WTC11 (cell line): ENCODE data around the gene C2orf76. TPM values are rescaled to one million over a fixed set of nuclear protein-coding genes. Genes with fewer than 3 reads are reported as not detected.

Source experiments
- ATAC-seq: fragments of 200-7000 bp; cut with Tn5 transposase; 2 replicates; pipeline ENCODE4 v1.10.0; 2021; ENCODE audit warnings: mild to moderate bottlenecking, moderate library complexity
- CTCF ChIA-PET: fragments of 300-600 bp; sonication (Branson Sonifier 250); formaldehyde crosslinking; loops from one replicate; lab custom pipeline; 2021; ENCODE audit warnings: antibody characterized with exemption; lab: Charles Lee
- POLR2A ChIA-PET: fragments of 350-600 bp; sonication (Branson Sonifier 250); formaldehyde crosslinking; loops from one replicate; lab custom pipeline; 2021; ENCODE audit warnings: antibody characterized with exemption; lab: Charles Lee
- DNase-seq: peaks from one replicate; pipeline ENCODE4 v3.0.0; 2021; ENCODE audit warnings: low spot score
- H3K27ac Mint-ChIP-seq: 2 replicates; pipeline ENCODE4 v1.8.0; 2021; ENCODE audit warnings: mixed read lengths
- H3K27me3 Mint-ChIP-seq: 2 replicates; pipeline ENCODE4 v1.8.0; 2021; ENCODE audit warnings: low read depth, mild to moderate bottlenecking, moderate library complexity, mixed read lengths
- H3K36me3 Mint-ChIP-seq: 2 replicates; pipeline ENCODE4 v1.8.0; 2021; ENCODE audit warnings: mixed read lengths
- H3K4me1 Mint-ChIP-seq: 2 replicates; pipeline ENCODE4 v1.8.0; 2022; ENCODE audit warnings: mixed read lengths
- H3K4me3 Mint-ChIP-seq: 2 replicates; pipeline ENCODE4 v1.8.0; 2021; ENCODE audit warnings: mild to moderate bottlenecking, moderate library complexity, mixed read lengths
- H3K9me3 Mint-ChIP-seq: 2 replicates; pipeline ENCODE4 v1.8.0; 2021; ENCODE audit warnings: mixed read lengths
- FOXK1 ChIP-seq: sonication (generic); formaldehyde crosslinking; IDR thresholded peaks from 2 replicates; pipeline ENCODE4 v1.8.0; 2022; ENCODE audit warnings: mild to moderate bottlenecking, moderate library complexity, missing genetic modification reagents
- FOXP1 ChIP-seq: sonication (generic); formaldehyde crosslinking; IDR thresholded peaks from 2 replicates; pipeline ENCODE4 v1.8.0; 2022; ENCODE audit warnings: missing genetic modification reagents, mild to moderate bottlenecking, moderate library complexity, borderline replicate concordance
- HMGXB4 ChIP-seq: sonication (generic); formaldehyde crosslinking; IDR thresholded peaks from 2 replicates; pipeline ENCODE4 v1.8.1; 2023; ENCODE audit warnings: mild to moderate bottlenecking, moderate library complexity, missing genetic modification reagents
- JAZF1 ChIP-seq: fragments of 250-450 bp; sonication (Bioruptor Pico); IDR thresholded peaks from 2 replicates; pipeline ENCODE4 v1.9.0; 2021; ENCODE audit warnings: moderate library complexity, mild to moderate bottlenecking, inconsistent platforms
- MAX ChIP-seq: sonication (generic); formaldehyde crosslinking; IDR thresholded peaks from 2 replicates; pipeline ENCODE4 v1.8.0; 2022; ENCODE audit warnings: mild to moderate bottlenecking, missing genetic modification reagents
- NR2C2 ChIP-seq: sonication (generic); formaldehyde crosslinking; IDR thresholded peaks from 2 replicates; pipeline ENCODE4 v1.8.0; 2022; ENCODE audit warnings: mild to moderate bottlenecking, missing genetic modification reagents
- NR3C1 ChIP-seq: sonication (generic); formaldehyde crosslinking; conservative IDR thresholded peaks from 2 replicates; pipeline ENCODE4 v1.8.1; 2023; ENCODE audit warnings: low read depth, mild to moderate bottlenecking, missing genetic modification reagents
- SMAD3 ChIP-seq: sonication (generic); formaldehyde crosslinking; IDR thresholded peaks from 2 replicates; pipeline ENCODE4 v1.8.0; 2022; ENCODE audit warnings: missing genetic modification reagents, mild to moderate bottlenecking, borderline replicate concordance
- SOX15 ChIP-seq: fragments of 250-450 bp; sonication (Bioruptor Pico); IDR thresholded peaks from 2 replicates; pipeline ENCODE4 v1.9.0; 2021; ENCODE audit warnings: mild to moderate bottlenecking
- TEAD1 ChIP-seq: sonication (generic); formaldehyde crosslinking; IDR thresholded peaks from 2 replicates; pipeline ENCODE4 v1.8.0; 2022; ENCODE audit warnings: mild to moderate bottlenecking, missing genetic modification reagents
- ZNF317 ChIP-seq: sonication (generic); formaldehyde crosslinking; IDR thresholded peaks from 2 replicates; pipeline ENCODE4 v1.8.1; 2023; ENCODE audit warnings: low read depth, mild to moderate bottlenecking, moderate library complexity, missing genetic modification reagents, borderline replicate concordance
- ZNF671 ChIP-seq: fragments of 250-450 bp; sonication (Bioruptor Pico); IDR thresholded peaks from 2 replicates; pipeline ENCODE4 v1.8.0; 2021; ENCODE audit warnings: mild to moderate bottlenecking
- total RNA-seq: library from RNA; stranded (reverse); gene quantifications from 3 replicates; pipeline ENCODE4 v1.2.3, GENCODE V29; 2021
- TF ChIP-seq, protein P1 (sequence below): fragments of 250-450 bp; sonication (Bioruptor Pico); IDR thresholded peaks from 2 replicates; pipeline ENCODE4 v1.9.0; 2021; ENCODE audit warnings: moderate library complexity, mild to moderate bottlenecking, inconsistent platforms, borderline replicate concordance
- TF ChIP-seq, protein P2 (sequence below): fragments of 250-450 bp; sonication (Bioruptor Pico); IDR thresholded peaks from 2 replicates; pipeline ENCODE4 v1.9.0; 2021; ENCODE audit warnings: mild to moderate bottlenecking
- TF ChIP-seq, protein P3 (sequence below): sonication (generic); formaldehyde crosslinking; IDR thresholded peaks from 2 replicates; pipeline ENCODE4 v1.8.0; 2022; ENCODE audit warnings: mild to moderate bottlenecking, missing genetic modification reagents
- TF ChIP-seq, protein P4 (sequence below): sonication (generic); formaldehyde crosslinking; conservative IDR thresholded peaks from 2 replicates; pipeline ENCODE4 v1.8.1; 2023; ENCODE audit warnings: mild to moderate bottlenecking, low read depth, missing genetic modification reagents, moderate library complexity
- TF ChIP-seq, protein P5 (sequence below): sonication (generic); formaldehyde crosslinking; IDR thresholded peaks from 2 replicates; pipeline ENCODE4 v1.8.1; 2022; ENCODE audit warnings: mild to moderate bottlenecking, missing genetic modification reagents, moderate library complexity, borderline replicate concordance

Gene C2orf76
- total RNA-seq, 1 experiment from 2014 or later = 4.4 TPM

GRCh38 chr2:119254601-119255080 lies 112.0 kb downstream of the C2orf76 start:
- CTCF ChIA-PET = interaction anchor here (0.7 to 1.1 kb wide), 4 partner anchors 8 to 373 kb away, joined by 3 to 4 read pairs (median 3); no protein-coding TSS in a partner anchor
- Mint-ChIP-seq H3K27ac (peak overlapping the region; percentile 9; the same call in 1 of the 2 replicates), H3K9me3 (no peaks in the 10 kb centered on the region)

DNA sequence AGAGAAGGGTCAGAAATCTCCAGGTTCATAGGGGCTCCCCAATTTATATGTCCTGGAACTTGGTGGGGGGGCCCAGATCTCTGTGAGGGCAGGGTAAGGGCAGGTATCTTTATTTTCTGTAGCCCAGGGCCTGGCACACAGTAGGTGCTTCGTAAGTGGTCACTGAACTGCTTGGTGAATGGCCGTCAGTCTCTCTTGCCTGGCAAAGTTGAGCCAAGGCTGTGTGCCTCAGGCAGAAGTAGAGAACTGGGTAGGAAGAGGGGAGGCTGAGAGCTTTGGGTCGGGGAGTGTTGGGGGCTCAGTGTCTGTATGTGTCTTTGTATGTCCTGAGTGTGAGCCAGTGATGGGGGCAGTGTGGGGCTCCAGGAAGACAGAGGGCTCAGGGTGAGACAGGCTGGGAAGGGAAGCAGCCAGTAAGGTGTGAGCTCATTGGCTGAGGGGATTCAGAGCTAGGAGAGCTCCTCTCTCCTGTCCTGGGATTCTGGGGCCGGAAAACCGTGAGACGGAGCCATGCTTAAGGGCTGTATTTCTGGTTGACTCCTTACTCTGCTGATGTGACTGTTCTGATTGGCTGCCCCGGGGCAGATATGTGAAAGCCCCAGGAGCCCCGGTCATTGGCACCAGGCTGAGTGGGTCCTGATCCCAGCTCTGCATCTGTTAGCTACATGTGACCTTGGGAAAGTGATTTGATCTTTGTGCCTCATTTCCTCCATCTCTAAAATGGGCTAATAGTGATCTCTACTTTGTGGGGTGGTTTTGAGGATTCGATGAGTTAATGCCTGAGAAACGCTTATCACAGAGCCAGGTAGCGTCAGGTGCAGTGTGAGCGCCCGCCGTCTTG lies 112.7 kb downstream of the C2orf76 start:
- POLR2A ChIA-PET = no interaction called here

More at GRCh38 chr2:119254601-119255080, 112.0 kb downstream of the C2orf76 start:
- POLR2A ChIA-PET = no interaction called here
- Mint-ChIP-seq H3K27me3 (no peaks in the 10 kb centered on the region), H3K4me1 (peaks cover 51% of the 10 kb centered on the region), H3K36me3 (peaks cover 24% of the 10 kb centered on the region), H3K4me3 (no peak overlapping the region)
- ATAC-seq = no peak
- no peak for TF ChIP-seq JAZF1
- DNase-seq = no peak

More for the DNA sequence above, 112.7 kb downstream of the C2orf76 start:
- ATAC-seq (no peak), DNase-seq (no peak)
- peaks cover 44% of the 10 kb centered on the region for H3K4me1 Mint-ChIP-seq
- CTCF ChIA-PET = interaction anchor here (1.5 kb wide), 1 partner anchor 13 kb away, joined by 4 read pairs; no protein-coding TSS in a partner anchor
- TF ChIP-seq, protein P1, sequence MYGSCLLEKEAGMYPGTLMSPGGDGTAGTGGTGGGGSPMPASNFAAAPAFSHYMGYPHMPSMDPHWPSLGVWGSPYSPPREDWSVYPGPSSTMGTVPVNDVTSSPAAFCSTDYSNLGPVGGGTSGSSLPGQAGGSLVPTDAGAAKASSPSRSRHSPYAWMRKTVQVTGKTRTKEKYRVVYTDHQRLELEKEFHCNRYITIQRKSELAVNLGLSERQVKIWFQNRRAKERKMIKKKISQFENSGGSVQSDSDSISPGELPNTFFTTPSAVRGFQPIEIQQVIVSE (CRISPR knock-in tag) = no peak
- no peak for TF ChIP-seq SOX15 (CRISPR knock-in tag)
- no peak for TF ChIP-seq SMAD3
- TF ChIP-seq, protein P2, sequence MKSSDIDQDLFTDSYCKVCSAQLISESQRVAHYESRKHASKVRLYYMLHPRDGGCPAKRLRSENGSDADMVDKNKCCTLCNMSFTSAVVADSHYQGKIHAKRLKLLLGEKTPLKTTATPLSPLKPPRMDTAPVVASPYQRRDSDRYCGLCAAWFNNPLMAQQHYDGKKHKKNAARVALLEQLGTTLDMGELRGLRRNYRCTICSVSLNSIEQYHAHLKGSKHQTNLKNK (CRISPR knock-in tag) = no peak
- TF ChIP-seq FOXP1 (CRISPR knock-in tag) = no peak
- no peak for TF ChIP-seq MAX (CRISPR knock-in tag)
- TF ChIP-seq NR3C1 (CRISPR knock-in tag) = no peak
- TF ChIP-seq, protein P3, sequence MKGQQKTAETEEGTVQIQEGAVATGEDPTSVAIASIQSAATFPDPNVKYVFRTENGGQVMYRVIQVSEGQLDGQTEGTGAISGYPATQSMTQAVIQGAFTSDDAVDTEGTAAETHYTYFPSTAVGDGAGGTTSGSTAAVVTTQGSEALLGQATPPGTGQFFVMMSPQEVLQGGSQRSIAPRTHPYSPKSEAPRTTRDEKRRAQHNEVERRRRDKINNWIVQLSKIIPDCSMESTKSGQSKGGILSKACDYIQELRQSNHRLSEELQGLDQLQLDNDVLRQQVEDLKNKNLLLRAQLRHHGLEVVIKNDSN = no peak
- no peak for TF ChIP-seq ZNF671 (CRISPR knock-in tag)
- TF ChIP-seq FOXK1 (CRISPR knock-in tag) = no peak
- no peak for TF ChIP-seq ZNF317 (CRISPR knock-in tag)
- no peak for TF ChIP-seq TEAD1 (CRISPR knock-in tag)
- TF ChIP-seq, protein P4, sequence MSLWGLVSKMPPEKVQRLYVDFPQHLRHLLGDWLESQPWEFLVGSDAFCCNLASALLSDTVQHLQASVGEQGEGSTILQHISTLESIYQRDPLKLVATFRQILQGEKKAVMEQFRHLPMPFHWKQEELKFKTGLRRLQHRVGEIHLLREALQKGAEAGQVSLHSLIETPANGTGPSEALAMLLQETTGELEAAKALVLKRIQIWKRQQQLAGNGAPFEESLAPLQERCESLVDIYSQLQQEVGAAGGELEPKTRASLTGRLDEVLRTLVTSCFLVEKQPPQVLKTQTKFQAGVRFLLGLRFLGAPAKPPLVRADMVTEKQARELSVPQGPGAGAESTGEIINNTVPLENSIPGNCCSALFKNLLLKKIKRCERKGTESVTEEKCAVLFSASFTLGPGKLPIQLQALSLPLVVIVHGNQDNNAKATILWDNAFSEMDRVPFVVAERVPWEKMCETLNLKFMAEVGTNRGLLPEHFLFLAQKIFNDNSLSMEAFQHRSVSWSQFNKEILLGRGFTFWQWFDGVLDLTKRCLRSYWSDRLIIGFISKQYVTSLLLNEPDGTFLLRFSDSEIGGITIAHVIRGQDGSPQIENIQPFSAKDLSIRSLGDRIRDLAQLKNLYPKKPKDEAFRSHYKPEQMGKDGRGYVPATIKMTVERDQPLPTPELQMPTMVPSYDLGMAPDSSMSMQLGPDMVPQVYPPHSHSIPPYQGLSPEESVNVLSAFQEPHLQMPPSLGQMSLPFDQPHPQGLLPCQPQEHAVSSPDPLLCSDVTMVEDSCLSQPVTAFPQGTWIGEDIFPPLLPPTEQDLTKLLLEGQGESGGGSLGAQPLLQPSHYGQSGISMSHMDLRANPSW = no peak
- TF ChIP-seq, protein P5, sequence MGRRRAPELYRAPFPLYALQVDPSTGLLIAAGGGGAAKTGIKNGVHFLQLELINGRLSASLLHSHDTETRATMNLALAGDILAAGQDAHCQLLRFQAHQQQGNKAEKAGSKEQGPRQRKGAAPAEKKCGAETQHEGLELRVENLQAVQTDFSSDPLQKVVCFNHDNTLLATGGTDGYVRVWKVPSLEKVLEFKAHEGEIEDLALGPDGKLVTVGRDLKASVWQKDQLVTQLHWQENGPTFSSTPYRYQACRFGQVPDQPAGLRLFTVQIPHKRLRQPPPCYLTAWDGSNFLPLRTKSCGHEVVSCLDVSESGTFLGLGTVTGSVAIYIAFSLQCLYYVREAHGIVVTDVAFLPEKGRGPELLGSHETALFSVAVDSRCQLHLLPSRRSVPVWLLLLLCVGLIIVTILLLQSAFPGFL (CRISPR knock-in tag) = no peak
- no peak for TF ChIP-seq NR2C2 (CRISPR knock-in tag)
- TF ChIP-seq HMGXB4 (CRISPR knock-in tag) = no peak
- no peak overlapping the region for H3K27ac Mint-ChIP-seq
- H3K4me3 Mint-ChIP-seq = no peak overlapping the region
- H3K9me3 Mint-ChIP-seq = no peaks in the 10 kb centered on the region
- peaks cover 24% of the 10 kb centered on the region for H3K36me3 Mint-ChIP-seq
- H3K27me3 Mint-ChIP-seq = no peaks in the 10 kb centered on the region
